ENCODE data around the gene RALGPS1.

- TF ChIP-seq CTCF (conservative IDR thresholded peaks at IDR 0.05 in 1 of 2, IDR thresholded peaks at IDR 0.05 in 1 of 2; ENCODE audit: low read depth in 1 of 2, low read length in 2 of 2), result no peak
- no peak for TF ChIP-seq EZH2 (IDR thresholded peaks at IDR 0.05; ENCODE audit: low read length, missing control alignments)
Measured at GRCh38 chr9:127081250-127082185, 166.9 kb downstream of the RALGPS1 start.

Measured in fibroblast of lung (primary cell).